ENCODE results near the gene NPIPA2. TPM values are rescaled to one million over a fixed set of nuclear protein-coding genes. Genes with fewer than 3 reads are reported as not detected.
"Not testable (repeated sequence)": the region's sequence is repeated elsewhere in the genome, so short reads cannot be mapped to it uniquely, and the experiment has no call there.

Gene NPIPA2
- total RNA-seq, 3 donors from 2014 or later (not counting 1 experiment from before 2014, with no cell fraction given) = 1.3 to 5.6 TPM; not detected in 1

DNA sequence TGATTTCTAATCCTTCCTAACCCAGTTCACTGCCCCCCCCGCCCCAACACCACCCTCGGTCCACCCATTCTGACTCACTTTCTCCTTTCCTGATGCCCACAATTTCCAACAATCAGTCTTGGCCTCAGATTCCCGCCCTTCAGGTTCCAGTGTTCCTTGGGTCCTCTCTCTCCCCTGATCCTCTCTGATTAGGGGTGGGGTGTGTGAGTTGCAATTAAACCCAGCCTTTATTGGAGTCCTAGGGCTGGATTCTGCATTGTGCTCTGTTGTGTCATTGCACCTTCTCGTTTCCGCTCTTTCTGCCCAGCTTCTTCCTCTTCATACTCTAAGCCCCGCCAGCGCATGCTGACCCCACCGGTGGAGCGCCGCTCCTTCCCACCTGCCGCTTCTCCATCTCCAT, 539 bp upstream of the NPIPA2 start:
- DNase-seq; H3K36me3 Mint-ChIP-seq; H3K9me3 Mint-ChIP-seq; H3K4me1 Mint-ChIP-seq; H3K9me3 ChIP-seq (ENCODE audit: control insufficient read depth, insufficient read depth, low read length); H3K36me3 ChIP-seq (ENCODE audit: control insufficient read depth, insufficient read depth, low read length); H3K27me3 ChIP-seq (ENCODE audit: control insufficient read depth, insufficient read depth, low read length); intact Hi-C loops (cut with micrococcal nuclease); H3K27ac ChIP-seq (ENCODE audit: low read length); H3K4me1 ChIP-seq (ENCODE audit: control insufficient read depth, insufficient read depth, low read length); H3K4me3 Mint-ChIP-seq; ATAC-seq; H3K27me3 Mint-ChIP-seq (ENCODE audit: low read depth in 2 of 2); H3K4me3 ChIP-seq (ENCODE audit: low read length); H3K27ac Mint-ChIP-seq: not testable (repeated sequence)
- no CpG with 5 or more reads among the region's 11 CpGs for WGBS (ENCODE audit: insufficient coverage)

- DNase-seq; H3K27ac ChIP-seq (ENCODE audit: low read length); H3K4me1 Mint-ChIP-seq; H3K36me3 Mint-ChIP-seq; H3K27ac Mint-ChIP-seq; ATAC-seq; H3K9me3 Mint-ChIP-seq; H3K4me3 Mint-ChIP-seq; H3K27me3 Mint-ChIP-seq (ENCODE audit: low read depth in 2 of 2); intact Hi-C loops (cut with micrococcal nuclease); H3K27me3 ChIP-seq (ENCODE audit: control insufficient read depth, insufficient read depth, low read length); H3K9me3 ChIP-seq (ENCODE audit: control insufficient read depth, insufficient read depth, low read length); H3K4me1 ChIP-seq (ENCODE audit: control insufficient read depth, insufficient read depth, low read length); H3K4me3 ChIP-seq (ENCODE audit: low read length); H3K36me3 ChIP-seq (ENCODE audit: control insufficient read depth, insufficient read depth, low read length): not testable (repeated sequence)
- WGBS (ENCODE audit: insufficient coverage) = no CpG with 5 or more reads among the region's 2 CpGs
Measured at GRCh38 chr16:14773654-14774053, 31.3 kb downstream of the NPIPA2 start.

- DNase-seq; H3K9me3 ChIP-seq (ENCODE audit: control insufficient read depth, insufficient read depth, low read length); H3K36me3 Mint-ChIP-seq; H3K36me3 ChIP-seq (ENCODE audit: control insufficient read depth, insufficient read depth, low read length); H3K27me3 ChIP-seq (ENCODE audit: control insufficient read depth, insufficient read depth, low read length); H3K27me3 Mint-ChIP-seq (ENCODE audit: low read depth in 2 of 2); H3K27ac ChIP-seq (ENCODE audit: low read length); intact Hi-C loops (cut with micrococcal nuclease); H3K4me1 Mint-ChIP-seq; H3K4me3 Mint-ChIP-seq; H3K4me3 ChIP-seq (ENCODE audit: low read length); H3K4me1 ChIP-seq (ENCODE audit: control insufficient read depth, insufficient read depth, low read length); H3K9me3 Mint-ChIP-seq; ATAC-seq; H3K27ac Mint-ChIP-seq: not testable (repeated sequence)
- no CpG with 5 or more reads among the region's 2 CpGs for WGBS (ENCODE audit: insufficient coverage)
Measured at GRCh38 chr16:14775624-14776023, 33.3 kb downstream of the NPIPA2 start.

GRCh38 chr16:14776763-14777162, 34.4 kb downstream of the NPIPA2 start:
- H3K4me3 Mint-ChIP-seq; H3K4me1 ChIP-seq (ENCODE audit: control insufficient read depth, insufficient read depth, low read length); H3K9me3 ChIP-seq (ENCODE audit: control insufficient read depth, insufficient read depth, low read length); H3K27me3 ChIP-seq (ENCODE audit: control insufficient read depth, insufficient read depth, low read length); H3K4me1 Mint-ChIP-seq; DNase-seq; H3K36me3 ChIP-seq (ENCODE audit: control insufficient read depth, insufficient read depth, low read length); H3K27ac Mint-ChIP-seq; H3K27me3 Mint-ChIP-seq (ENCODE audit: low read depth in 2 of 2); ATAC-seq; intact Hi-C loops (cut with micrococcal nuclease); H3K27ac ChIP-seq (ENCODE audit: low read length); H3K36me3 Mint-ChIP-seq; H3K4me3 ChIP-seq (ENCODE audit: low read length); H3K9me3 Mint-ChIP-seq: not testable (repeated sequence)
- no CpG with 5 or more reads among the region's 6 CpGs for WGBS (ENCODE audit: insufficient coverage)

DNA sequence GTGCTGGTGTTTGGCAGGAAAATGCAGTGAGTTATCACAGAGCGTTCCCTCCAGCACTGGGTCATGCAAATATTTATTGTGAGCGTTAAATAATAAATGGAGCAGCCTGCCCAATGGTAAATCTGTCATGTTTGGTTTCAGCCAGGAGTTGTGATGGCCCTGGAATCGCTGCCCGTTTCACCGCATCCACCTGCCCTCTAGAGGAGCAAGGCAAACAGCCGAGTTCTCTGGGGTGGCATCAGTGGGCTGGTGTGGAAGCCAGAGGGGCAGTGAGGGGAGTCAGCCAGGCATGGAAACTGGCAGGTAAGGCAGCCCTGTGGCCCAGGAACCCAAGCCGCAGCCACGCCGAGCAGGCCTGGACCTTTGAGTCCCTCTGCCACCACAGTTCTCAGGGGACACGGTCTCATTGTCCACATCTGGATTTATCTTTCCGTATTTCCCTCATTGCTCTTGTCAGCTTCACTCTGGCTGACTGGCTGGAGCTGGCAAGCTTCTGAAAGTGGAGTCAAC, 37.1 kb downstream of the NPIPA2 start:
- intact Hi-C loops (cut with micrococcal nuclease); H3K27me3 Mint-ChIP-seq (ENCODE audit: low read depth in 2 of 2); H3K4me3 Mint-ChIP-seq; H3K27me3 ChIP-seq (ENCODE audit: control insufficient read depth, insufficient read depth, low read length); H3K27ac Mint-ChIP-seq; H3K4me1 Mint-ChIP-seq; H3K36me3 ChIP-seq (ENCODE audit: control insufficient read depth, insufficient read depth, low read length); H3K4me1 ChIP-seq (ENCODE audit: control insufficient read depth, insufficient read depth, low read length); H3K9me3 ChIP-seq (ENCODE audit: control insufficient read depth, insufficient read depth, low read length); H3K36me3 Mint-ChIP-seq; ATAC-seq; H3K4me3 ChIP-seq (ENCODE audit: low read length); H3K27ac ChIP-seq (ENCODE audit: low read length); H3K9me3 Mint-ChIP-seq; DNase-seq: not testable (repeated sequence)
- WGBS (ENCODE audit: insufficient coverage) = no CpG with 5 or more reads among the region's 11 CpGs

DNA sequence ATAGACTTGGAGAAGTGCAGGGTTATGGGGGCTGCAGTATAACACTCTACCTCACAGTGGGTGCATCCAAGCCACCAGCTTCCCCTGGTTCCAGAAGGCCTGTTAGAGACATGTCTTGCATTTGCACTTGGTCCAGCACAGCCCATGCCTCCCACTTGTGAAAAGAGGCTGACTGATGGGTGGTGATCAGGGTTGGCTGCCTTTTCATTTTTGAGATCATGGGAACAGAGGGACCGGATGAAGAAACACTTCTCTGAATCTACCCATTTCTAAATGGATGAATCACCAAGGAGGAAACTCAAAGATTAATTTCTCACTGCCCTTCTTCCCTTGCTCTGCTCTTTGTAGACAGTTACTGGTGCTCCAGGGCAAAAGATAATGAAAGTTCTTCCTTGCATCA, 43.8 kb downstream of the NPIPA2 start:
- intact Hi-C loops (cut with micrococcal nuclease); H3K27me3 ChIP-seq (ENCODE audit: control insufficient read depth, insufficient read depth, low read length); H3K36me3 Mint-ChIP-seq; H3K27me3 Mint-ChIP-seq (ENCODE audit: low read depth in 2 of 2); H3K27ac Mint-ChIP-seq; H3K9me3 Mint-ChIP-seq; H3K4me1 Mint-ChIP-seq; H3K9me3 ChIP-seq (ENCODE audit: control insufficient read depth, insufficient read depth, low read length); DNase-seq; ATAC-seq; H3K27ac ChIP-seq (ENCODE audit: low read length); H3K4me1 ChIP-seq (ENCODE audit: control insufficient read depth, insufficient read depth, low read length); H3K4me3 ChIP-seq (ENCODE audit: low read length); H3K36me3 ChIP-seq (ENCODE audit: control insufficient read depth, insufficient read depth, low read length); H3K4me3 Mint-ChIP-seq: not testable (repeated sequence)
- WGBS (ENCODE audit: insufficient coverage) = no CpG with 5 or more reads among the region's 1 CpG

- ATAC-seq; H3K27ac Mint-ChIP-seq; H3K9me3 ChIP-seq (ENCODE audit: control insufficient read depth, insufficient read depth, low read length); intact Hi-C loops (cut with micrococcal nuclease); H3K4me3 ChIP-seq (ENCODE audit: low read length); H3K36me3 ChIP-seq (ENCODE audit: control insufficient read depth, insufficient read depth, low read length); H3K9me3 Mint-ChIP-seq; H3K27me3 Mint-ChIP-seq (ENCODE audit: low read depth in 2 of 2); DNase-seq; H3K4me1 ChIP-seq (ENCODE audit: control insufficient read depth, insufficient read depth, low read length); H3K27ac ChIP-seq (ENCODE audit: low read length); H3K36me3 Mint-ChIP-seq; H3K27me3 ChIP-seq (ENCODE audit: control insufficient read depth, insufficient read depth, low read length); H3K4me3 Mint-ChIP-seq; H3K4me1 Mint-ChIP-seq: not testable (repeated sequence)
- WGBS (ENCODE audit: insufficient coverage) = no CpG with 5 or more reads among the region's 5 CpGs
Measured at GRCh38 chr16:14789577-14789976, 47.2 kb downstream of the NPIPA2 start.

GRCh38 chr16:14790320-14790956, 48.1 kb downstream of the NPIPA2 start:
- H3K36me3 ChIP-seq (ENCODE audit: control insufficient read depth, insufficient read depth, low read length); H3K4me3 ChIP-seq (ENCODE audit: low read length); H3K4me1 Mint-ChIP-seq; H3K27me3 ChIP-seq (ENCODE audit: control insufficient read depth, insufficient read depth, low read length); H3K27ac Mint-ChIP-seq; H3K27ac ChIP-seq (ENCODE audit: low read length); H3K27me3 Mint-ChIP-seq (ENCODE audit: low read depth in 2 of 2); H3K9me3 ChIP-seq (ENCODE audit: control insufficient read depth, insufficient read depth, low read length); H3K4me1 ChIP-seq (ENCODE audit: control insufficient read depth, insufficient read depth, low read length); H3K9me3 Mint-ChIP-seq; ATAC-seq; DNase-seq; H3K4me3 Mint-ChIP-seq; H3K36me3 Mint-ChIP-seq; intact Hi-C loops (cut with micrococcal nuclease): not testable (repeated sequence)
- WGBS (ENCODE audit: insufficient coverage) = no CpG with 5 or more reads among the region's 7 CpGs
